ENCODE data around the gene JAGN1. TPM values are rescaled to one million over a fixed set of nuclear protein-coding genes. Genes with fewer than 3 reads are reported as not detected.
"Not testable (repeated sequence)": the region's sequence is repeated elsewhere in the genome, so short reads cannot be mapped to it uniquely, and the experiment has no call there.

Gene JAGN1
- total RNA-seq, 1 donor from 2014 or later = 33.9 TPM

DNA sequence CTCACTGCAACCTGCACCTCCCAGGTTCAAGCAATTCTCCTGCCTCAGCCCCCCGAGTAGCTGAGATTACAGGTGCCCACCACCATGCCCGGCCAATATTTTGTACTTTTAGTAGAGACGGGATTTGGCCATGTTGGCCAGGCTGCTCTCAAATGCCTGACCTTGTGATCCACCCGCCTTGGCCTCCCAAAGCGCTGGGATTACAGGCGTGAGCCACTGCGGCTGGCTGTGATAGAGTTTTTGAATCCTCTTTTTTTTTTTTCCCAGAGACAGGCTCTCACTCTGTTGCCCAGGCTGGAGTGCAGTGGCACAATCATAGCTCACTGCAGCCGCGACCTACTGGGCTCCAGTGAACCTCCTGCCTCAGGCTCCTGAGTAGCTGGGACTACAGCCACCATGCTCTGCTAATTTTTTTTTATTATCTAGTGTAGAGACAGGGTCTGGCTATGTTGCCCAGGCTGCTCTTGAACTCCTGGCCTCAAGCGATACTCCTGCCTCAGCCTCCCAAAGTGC, 25.2 kb upstream of the JAGN1 start:
- intact Hi-C loops (cut with micrococcal nuclease) = not testable (repeated sequence)

DNA sequence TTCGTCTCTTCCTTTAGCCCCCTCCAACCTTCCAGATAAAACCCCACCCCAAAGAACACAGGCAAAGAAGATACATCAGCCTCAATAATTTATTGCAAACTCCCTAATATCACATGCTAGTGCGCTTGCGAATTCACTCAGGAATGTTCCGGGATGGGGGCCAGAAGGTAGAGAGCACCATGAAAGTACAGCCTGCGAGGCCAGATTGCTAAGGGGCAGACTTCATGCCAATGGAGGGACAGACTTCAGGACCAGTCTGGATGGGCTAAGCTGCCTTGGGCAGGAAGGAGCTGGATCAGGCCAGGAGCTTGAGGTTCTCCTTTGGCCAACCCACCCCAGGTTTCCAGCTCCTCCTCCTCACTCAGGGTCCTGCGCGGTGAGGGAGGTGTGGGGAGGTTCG, 23.8 kb upstream of the JAGN1 start:
- intact Hi-C loops (cut with micrococcal nuclease) = no loop called here

DNA sequence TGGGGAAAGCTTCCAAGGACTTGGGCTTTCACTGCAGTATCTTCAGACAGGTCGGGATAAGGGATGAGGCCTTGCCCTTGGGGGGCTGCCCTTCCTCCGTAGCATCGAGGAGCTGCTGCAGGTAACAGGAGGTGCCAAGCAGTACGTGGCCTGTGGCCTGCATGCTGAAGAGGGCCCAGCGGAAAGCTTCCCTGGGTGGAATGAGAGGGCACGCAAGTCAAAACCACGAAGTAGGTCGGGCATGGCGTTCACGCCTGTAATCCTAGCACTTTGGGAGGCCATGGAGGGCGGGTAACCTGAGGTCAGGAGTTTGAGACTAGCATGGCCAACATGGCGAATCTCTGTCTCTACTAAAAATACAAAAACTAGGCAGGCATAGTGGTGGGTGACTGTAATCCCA, 23.3 kb upstream of the JAGN1 start:
- intact Hi-C loops (cut with micrococcal nuclease) = no loop called here

DNA sequence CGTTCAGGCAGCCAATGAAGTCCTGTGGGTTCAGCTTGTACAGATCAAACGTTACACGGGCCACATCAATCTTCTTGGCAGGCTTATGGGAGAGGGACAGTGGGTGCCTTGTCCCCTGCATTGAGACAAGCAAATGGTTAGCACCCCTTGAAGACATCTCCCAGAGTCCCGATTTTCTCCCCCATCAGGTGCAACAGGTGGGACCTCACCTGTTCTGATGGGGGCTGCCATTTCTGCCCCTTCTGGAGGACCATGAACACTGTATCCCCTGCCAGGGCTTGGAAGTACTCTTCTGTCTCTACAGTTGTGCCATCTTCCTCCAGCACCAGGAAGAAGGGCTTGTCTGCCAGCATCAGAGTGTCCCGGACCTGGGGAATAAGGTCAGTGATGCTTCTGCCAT, 20.5 kb upstream of the JAGN1 start:
- intact Hi-C loops (cut with micrococcal nuclease) = no loop called here

DNA sequence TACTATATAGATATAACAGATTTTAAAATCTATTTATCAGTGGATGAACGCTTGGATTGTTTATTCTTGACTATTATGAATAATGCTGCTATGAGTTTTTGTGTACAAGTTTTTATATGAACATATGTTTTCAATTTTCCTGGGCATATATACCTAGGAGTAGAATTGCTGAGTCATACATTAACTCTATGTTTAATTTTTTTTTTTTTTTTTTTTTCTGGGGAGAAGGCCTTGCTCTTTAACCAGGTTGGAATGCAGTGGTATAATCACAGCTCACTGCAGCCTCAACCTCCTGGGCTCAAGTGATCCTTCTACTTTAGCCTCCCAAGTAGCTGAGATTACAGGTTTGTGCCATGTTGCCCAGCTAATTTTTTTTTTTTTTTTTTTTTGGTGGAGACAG, 19.4 kb upstream of the JAGN1 start:
- intact Hi-C loops (cut with micrococcal nuclease) = no loop called here

DNA sequence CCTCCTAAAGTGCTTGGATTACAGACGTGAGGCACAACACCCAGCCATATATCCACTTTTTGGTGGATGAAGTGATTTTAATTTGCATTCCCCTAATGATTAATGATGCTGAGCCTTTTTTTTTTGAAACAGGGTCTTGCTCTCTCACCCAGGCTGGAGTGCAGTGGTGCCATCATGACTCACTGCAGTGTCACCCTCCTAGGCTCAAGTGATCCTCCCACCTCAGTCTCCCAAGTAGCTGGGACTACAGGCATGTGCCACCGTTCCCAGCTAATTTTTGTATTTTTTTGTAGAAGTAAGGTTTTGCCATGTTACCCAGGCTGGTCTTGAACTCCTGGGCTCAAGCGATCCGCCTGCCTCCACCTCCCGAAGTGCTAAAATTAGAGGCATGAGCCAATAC, 18.3 kb upstream of the JAGN1 start:
- intact Hi-C loops (cut with micrococcal nuclease) = not testable (repeated sequence)

DNA sequence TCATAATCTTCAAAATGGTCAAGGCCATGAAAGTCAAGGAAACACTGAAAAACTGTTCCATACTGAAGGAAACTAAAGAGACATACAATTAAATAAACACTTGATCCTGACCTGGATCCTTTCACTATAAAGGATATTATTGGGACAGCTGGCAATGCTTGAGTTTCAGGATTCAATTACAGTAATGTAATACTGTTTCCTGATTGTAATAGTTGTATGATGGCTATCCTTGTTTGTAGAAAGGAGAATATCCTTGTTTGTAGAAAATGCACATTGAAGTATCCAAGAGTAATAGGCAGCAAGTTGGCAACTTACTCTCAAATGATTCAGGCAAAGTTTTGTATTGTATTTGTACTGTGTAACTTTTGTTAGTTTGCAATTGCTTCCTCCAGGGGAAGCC, 15.0 kb upstream of the JAGN1 start:
- intact Hi-C loops (cut with micrococcal nuclease) = no loop called here

DNA sequence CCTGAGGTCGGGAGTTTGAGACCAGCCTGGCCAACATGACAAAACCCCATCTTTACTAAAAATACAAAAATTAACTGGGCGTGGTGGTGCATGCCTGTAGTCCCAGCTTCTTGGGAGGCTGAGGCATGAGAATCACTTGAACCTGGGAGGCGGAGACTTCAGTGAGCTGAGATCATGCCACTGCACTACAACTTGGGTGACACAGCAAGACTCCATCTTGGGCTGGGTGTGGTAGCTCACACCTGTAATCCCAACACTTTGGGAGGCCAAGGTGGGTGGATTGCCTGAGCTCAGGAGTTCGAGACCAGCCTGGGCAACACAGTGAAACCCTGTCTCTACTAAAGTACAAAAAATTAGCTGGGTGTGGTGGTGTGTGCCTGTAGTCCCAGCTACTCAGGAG, 14.2 kb upstream of the JAGN1 start:
- intact Hi-C loops (cut with micrococcal nuclease) = not testable (repeated sequence)

DNA sequence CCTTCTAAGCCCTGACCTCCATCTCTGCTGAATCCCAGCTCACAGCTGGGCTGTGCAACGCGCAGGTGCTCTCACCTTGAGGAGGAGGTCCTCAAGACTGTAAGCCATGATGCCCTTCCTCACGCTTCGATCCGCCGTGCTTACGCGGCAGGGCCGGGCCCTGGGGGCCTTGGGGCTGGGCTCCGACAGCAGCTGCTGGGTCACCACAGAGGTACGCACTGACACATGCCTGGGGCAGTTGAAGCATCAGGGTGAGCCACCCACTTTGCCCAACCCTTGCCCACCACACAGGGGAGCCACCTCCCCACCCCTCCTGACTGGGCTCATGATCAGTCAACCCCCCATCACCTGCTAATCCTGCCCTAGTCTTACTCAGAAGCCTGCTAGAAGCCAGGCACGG, 13.4 kb upstream of the JAGN1 start:
- intact Hi-C loops (cut with micrococcal nuclease) = no loop called here

DNA sequence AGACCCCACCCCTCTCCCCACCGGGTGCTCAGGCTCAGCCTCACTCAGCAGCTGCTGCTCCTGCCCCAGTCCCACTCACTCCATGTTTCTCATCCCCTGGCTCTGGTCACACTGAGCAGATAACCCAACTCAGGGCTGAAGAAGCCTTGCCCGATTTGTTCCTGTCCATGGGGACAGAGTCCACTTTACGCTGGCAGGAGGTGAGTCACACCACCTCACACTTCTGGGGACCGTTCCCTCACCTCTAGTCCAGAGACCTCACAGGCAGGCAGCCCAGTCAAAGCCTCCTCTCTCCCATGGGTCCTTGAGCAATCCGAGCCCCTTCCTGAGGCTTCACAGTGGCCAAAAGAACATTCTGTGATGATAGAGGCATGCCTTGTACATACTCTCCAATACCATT, 11.7 kb upstream of the JAGN1 start:
- intact Hi-C loops (cut with micrococcal nuclease) = no loop called here

DNA sequence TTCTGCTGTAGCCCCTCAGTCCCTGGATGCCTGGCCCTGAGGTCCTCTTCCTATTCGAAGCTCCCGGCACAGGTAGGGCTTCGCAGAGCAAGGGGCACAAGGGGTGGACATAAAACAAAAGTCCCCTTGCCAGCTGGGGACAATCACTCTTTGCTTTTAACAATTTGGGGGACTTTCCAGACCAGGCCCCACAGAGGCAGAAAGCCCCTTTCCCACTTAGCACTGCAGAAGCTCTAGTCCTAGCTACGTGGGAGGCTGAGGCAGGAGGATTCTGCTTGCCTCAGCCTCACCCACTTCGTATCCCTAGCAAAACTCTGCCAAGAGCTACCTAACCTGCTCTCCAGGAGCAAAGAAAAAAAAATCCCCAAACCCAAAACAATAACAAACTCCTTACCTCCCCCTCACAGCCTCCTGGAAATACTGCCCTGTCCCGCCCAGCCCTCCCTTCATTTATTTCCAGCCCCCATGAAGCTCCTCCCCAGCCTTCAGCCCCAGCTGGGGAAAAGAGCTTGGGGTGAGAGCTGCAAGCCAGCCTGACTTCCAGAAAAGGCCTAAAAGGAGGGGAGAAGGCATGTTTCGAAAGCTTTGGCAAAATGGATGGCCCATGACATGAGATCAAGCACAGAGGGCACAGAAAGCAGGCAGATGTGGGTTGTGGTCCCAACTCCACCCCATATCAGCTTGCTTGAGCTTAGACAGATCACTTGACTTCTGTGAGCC, 10.4 kb upstream of the JAGN1 start, which contains the start of gene CIDEC:
TSS of gene CIDEC (minus strand) at position 424 of the 720 bp plus-strand sequence. CDS start 1,767 bp downstream, outside the sequence.
- intact Hi-C loops (cut with micrococcal nuclease) = no loop called here

DNA sequence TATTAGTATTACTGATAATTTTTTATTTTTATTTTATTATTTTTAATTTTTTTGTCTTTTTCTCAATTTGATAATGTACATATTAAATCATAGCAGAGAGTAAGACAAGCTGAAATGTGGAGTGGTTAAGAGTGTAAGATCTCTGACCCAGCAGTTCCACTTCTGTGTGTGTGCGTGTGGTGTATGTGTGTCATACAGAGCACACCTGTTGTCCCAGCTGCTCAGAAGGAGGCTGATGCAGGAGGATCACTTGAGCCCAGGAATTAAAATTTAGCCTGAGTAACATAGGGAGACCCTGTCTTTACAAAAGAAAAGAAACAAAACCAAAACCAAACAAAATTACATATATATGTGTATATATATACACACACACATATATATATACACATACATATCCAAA, 9.0 kb upstream of the JAGN1 start:
- intact Hi-C loops (cut with micrococcal nuclease) = no loop called here

DNA sequence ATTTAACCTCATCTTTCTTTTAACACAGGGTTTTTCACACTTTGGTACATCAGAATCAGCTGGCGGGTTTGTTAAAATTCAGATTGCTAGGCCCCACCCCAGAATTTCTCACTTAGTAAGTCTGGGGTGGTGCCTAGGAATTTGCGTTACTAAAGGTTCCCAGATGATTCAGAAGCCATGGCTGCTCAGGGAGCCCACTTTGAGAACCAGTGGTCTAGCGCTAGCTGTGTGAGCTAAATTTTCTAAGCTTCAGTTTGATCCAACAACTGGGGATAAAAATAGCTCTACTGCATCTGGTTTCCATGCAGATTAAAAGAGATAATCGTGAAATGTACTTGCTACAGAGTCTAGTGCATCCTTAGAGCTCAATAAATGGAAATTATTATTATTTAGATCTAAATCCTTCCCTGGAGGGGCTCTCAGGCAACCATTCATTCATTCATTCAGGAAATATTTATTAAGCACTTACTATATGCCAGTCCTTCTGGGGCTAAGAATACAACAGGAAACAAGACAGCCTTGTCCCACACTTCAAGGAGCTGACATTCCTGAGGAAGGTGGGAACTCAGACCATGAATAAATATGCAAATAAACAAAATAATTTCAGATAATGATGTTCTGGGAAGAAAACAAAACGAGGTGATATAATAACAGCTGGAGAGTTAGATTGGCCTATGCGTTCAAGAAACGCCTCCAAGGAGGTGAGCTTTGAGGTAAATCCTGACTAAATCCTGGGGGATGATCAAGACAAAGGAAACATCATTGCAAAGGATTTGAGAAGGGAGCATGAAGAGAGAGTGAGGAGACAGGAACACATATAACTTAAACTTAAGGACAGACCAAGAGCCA, 6.5 kb upstream of the JAGN1 start:
- intact Hi-C loops (cut with micrococcal nuclease) = no loop called here

DNA sequence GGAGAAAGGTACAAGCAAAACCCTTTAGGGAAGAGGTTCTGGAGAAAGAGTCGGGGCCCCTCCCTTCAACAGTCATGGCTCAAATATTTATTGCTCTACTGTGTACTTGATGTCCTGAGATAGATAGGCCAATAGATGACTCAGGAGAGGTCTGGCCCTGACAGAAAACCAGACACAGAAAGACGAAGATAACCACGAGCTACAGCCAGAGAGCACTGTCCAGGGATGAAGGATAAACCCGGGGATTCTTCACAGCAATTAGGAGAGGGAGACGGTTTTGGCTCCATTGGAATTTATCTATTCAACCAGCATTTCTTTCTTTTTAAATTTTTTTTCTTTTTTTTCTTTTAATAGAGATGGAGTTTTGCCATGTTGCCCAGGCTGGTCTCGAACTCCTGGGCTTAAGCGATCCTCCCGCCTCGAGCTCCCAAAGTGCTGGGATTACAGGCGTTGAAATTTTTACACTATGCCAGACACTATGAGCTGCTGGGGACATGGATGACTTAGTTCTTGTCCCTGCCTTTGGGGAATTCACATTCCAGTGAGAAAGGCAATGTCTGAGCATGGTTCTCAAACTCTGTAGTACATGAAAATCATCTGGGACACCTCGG, 5.8 kb upstream of the JAGN1 start:
- intact Hi-C loops (cut with micrococcal nuclease) = no loop called here

DNA sequence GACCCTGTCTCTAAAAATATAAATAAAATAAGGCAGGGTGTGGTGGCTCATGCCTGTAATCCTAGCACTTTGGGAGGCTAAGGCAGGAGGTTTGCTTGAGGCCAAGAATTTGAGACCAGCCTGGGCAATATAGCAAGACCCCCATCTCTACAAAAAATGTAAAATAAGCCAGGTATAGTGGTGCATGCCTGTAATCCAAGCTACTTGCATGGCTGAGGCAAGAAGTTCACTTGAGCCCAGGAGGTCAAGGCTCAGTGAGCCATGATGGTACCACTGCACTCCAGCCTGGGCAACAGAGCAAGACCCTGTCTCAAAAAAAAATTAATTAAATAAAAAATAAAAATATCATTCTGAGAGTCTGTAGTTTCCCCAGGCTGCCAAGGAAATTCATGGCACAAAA, 4.1 kb upstream of the JAGN1 start:
- intact Hi-C loops (cut with micrococcal nuclease) = no loop called here

DNA sequence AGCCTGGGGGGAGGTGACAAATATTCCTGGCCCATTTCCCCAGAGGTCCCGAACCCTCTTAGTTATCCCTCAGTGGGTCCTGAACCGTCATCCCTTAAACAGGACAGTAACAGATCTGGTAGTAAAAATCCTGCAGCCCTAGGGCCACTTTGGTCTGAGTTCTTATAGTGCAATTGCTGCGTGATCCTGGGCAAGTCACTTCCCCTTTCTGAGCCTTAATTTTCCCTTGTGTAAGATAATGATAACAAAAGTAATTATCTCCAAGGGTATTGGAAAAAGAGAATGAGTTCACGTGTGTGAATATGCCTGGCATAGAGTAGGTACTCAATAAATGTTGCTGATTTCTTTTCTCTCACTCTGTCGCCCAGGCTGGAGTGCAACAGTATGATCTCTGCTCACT, 2.9 kb upstream of the JAGN1 start:
- intact Hi-C loops (cut with micrococcal nuclease) = no loop called here

DNA sequence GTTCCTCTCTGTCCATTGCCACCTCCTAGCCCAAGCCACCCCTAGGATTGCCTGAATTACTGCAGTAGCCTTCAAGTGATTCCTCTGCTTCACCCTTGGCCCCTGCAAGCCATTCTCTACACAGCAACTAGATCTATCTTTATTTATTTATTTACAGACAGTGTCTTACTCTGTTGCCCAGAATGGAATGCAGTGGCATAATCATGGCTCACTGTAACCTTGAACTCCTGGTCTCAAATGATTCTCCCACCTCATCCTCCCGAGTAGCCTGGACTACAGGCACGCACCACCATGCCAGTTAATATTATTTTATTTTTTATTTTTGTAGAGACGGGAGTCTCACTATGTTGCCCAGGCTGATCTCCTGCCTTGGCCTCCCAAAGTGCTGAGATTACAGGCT, 1.9 kb upstream of the JAGN1 start:
- intact Hi-C loops (cut with micrococcal nuclease) = no loop called here

DNA sequence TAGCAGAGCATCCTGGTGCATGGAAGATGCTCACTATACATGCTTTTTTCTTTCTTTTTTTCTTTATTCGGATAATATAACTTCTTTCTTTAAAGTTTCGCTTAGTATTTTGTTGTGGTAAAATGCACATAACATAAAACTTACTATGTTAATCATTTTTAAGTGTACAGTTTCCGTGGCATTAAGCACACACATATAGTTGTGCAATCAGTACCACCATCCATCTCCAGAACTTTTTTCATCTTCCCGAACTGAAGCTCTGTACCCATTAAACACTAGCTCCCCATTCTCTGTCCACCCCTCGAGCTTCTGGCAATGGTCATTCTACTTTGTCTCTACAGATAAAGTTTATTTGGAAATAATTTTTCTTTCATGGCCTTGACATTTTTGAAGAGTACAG, 1.0 kb upstream of the JAGN1 start:
- intact Hi-C loops (cut with micrococcal nuclease) = no loop called here

DNA sequence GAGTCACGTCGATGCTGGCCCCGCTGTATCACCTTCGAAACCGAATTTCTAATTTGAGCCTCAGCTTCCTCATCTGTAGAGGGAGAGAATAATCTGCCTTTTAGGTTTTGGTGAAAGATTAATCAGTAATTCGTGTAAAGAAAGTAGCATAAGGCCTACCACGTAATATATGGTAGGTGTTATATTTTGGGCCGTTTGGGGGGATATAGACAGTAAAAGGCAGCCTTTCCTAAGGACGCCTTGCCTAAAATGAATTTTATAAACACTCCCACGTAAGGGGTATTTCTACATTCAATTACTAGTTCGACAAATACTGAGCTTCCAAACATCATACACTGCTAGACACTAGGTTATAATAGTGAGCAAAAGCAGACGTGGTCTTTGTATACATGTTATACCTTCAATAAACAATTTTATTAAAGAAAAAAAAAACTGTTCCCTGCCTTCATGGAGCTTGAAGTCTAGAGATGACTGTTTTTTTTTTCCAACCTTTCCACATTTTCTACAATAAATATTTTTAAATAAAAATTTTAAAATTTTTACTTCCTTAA, 737 bp downstream of the JAGN1 start:
- intact Hi-C loops (cut with micrococcal nuclease) = loop anchor here (1.0 to 2.0 kb wide), 2 partner anchors 11 to 24 kb away; partner anchors contain the start of gene IL17RE

DNA sequence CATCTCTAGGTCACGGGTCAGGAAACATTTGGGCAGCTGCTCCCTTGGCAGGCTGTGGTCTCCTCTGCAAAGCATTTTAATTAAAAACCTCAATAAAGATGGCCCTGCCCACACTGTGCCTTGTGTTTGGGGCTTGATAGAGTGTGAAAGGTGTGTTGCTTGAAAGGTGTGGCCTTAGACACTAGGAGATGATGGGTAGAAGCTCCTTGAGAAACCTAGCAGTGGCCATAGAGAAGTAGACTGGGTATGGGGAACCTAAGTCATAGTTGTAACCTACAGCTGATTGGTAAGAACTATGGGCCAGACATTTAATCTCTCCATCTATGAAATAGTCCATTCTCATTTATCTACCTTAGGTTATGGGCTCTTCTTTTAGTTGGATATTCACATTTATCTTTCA, 3.3 kb downstream of the JAGN1 start:
- intact Hi-C loops (cut with micrococcal nuclease) = no loop called here

DNA sequence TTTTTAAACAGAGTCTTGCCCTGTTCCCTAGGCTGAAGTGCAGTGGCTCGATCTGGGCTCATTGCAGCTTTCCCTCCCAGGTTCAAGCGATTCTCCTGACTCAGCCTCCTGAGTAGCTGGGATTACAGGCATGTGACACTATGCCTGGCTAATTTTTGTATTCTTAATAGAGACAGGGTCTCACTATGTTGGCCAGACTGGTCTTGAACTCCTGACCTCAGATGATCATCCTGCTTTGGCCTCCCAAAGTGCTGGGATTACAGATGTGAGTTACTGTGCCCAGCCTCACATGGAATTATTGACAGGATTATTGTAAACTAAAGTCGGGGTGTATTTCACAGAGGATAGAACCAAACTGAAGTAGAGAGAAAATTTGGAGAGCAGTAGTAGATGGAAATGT, 5.3 kb downstream of the JAGN1 start:
- intact Hi-C loops (cut with micrococcal nuclease) = not testable (repeated sequence)
